ENCODE data around the gene GRID1. TPM values are rescaled to one million over a fixed set of nuclear protein-coding genes. Genes with fewer than 3 reads are reported as not detected.

GRID1 gene
- total and polyA plus RNA-seq, 10 of the 15 experiments (the other 5 are each of a cell fraction or from before 2014, with no cell fraction given): 0.04 to 0.62 (median 0.08) TPM; not detected in 5

DNA sequence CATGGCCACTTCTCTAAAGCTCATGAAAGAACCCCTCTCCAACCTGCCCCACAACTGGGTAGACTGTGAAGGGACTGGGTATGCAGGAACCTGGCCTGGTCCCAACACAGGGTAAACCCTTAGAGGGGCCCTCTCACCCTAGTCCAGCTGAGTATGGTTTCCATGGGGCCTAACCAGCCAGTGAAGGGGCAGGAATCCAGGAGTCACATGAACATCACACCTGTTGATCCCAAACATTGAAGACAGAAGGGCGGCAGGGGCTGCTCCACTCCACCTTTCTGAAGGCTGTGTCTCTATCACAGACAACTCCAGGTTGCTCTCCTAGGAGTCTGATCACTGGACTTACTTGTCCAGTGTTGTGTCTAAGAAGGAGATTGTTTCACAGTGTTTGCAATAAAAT is 30.8 kb downstream of the GRID1 start (continued):
- TF ChIP-seq, protein P1, sequence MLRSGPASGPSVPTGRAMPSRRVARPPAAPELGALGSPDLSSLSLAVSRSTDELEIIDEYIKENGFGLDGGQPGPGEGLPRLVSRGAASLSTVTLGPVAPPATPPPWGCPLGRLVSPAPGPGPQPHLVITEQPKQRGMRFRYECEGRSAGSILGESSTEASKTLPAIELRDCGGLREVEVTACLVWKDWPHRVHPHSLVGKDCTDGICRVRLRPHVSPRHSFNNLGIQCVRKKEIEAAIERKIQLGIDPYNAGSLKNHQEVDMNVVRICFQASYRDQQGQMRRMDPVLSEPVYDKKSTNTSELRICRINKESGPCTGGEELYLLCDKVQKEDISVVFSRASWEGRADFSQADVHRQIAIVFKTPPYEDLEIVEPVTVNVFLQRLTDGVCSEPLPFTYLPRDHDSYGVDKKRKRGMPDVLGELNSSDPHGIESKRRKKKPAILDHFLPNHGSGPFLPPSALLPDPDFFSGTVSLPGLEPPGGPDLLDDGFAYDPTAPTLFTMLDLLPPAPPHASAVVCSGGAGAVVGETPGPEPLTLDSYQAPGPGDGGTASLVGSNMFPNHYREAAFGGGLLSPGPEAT (IDR thresholded peaks at IDR 0.05; ENCODE audit: low read depth): no peak
- TF ChIP-seq WRNIP1 (IDR thresholded peaks at IDR 0.05; ENCODE audit: borderline replicate concordance, low read depth, low read length) (no peak), RAD21 (IDR thresholded peaks at IDR 0.05; ENCODE audit: insufficient read depth, low read depth, low read length) (no peak), IKZF1 (conservative IDR thresholded peaks at IDR 0.05) (no peak), SIN3A (IDR thresholded peaks at IDR 0.05; ENCODE audit: low read depth, low read length) (no peak), RB1 (IDR thresholded peaks at IDR 0.05; ENCODE audit: borderline replicate concordance) (no peak), BHLHE40 (IDR thresholded peaks at IDR 0.05; ENCODE audit: borderline replicate concordance in 1 of 2, low read depth in 2 of 2, low read length in 1 of 2) (no peak)
- TF ChIP-seq, protein P2, sequence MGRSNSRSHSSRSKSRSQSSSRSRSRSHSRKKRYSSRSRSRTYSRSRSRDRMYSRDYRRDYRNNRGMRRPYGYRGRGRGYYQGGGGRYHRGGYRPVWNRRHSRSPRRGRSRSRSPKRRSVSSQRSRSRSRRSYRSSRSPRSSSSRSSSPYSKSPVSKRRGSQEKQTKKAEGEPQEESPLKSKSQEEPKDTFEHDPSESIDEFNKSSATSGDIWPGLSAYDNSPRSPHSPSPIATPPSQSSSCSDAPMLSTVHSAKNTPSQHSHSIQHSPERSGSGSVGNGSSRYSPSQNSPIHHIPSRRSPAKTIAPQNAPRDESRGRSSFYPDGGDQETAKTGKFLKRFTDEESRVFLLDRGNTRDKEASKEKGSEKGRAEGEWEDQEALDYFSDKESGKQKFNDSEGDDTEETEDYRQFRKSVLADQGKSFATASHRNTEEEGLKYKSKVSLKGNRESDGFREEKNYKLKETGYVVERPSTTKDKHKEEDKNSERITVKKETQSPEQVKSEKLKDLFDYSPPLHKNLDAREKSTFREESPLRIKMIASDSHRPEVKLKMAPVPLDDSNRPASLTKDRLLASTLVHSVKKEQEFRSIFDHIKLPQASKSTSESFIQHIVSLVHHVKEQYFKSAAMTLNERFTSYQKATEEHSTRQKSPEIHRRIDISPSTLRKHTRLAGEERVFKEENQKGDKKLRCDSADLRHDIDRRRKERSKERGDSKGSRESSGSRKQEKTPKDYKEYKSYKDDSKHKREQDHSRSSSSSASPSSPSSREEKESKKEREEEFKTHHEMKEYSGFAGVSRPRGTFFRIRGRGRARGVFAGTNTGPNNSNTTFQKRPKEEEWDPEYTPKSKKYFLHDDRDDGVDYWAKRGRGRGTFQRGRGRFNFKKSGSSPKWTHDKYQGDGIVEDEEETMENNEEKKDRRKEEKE (IDR thresholded peaks at IDR 0.05): no peak

DNA sequence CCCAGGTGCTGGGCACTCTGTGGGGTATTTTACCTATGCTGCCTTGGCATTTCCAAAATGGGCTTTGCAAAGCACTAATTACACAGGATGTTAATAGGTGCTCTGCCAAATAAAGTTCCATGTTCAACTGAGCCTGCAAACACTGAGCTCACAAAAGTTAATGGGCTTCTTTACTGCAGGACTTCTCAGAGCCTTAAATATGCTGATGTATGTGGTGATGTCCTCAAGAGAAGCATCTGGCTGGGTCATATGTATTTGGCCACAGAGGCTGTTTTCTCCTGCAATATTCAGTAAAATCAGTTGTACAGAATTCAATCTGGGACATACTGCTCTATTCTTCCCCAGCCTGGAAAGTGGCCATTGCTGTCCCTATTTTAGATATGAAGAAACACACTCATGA is 31.3 kb downstream of the GRID1 start:
- Histone ChIP-seq H3K4me1 (ENCODE audit: control insufficient read depth, insufficient read depth, low read length) (peaks cover 5% of the 10 kb centered on the region; the same call in 1 of the 2 replicates), H3K36me3 (ENCODE audit: control insufficient read depth in 2 of 2, insufficient read depth in 2 of 2, low read length in 1 of 2) (no peaks in the 10 kb centered on the region), H3K9ac (ENCODE audit: control insufficient read depth, insufficient read depth, low read length) (no peak overlapping the region), H3K27ac (ENCODE audit: control insufficient read depth, insufficient read depth) (no peak overlapping the region), H3K79me2 (ENCODE audit: control insufficient read depth, insufficient read depth, low read length) (no peaks in the 10 kb centered on the region), H3K9me3 (replicated peaks; ENCODE audit: control insufficient read depth, insufficient read depth, low read length) (no peaks in the 10 kb centered on the region; the same call in 2 of the 3 replicates), H3K27me3 (replicated peaks in 1 of 2; ENCODE audit: control insufficient read depth in 2 of 2, insufficient read depth in 2 of 2, low read length in 1 of 2) (peaks cover 0 to 3% of the 10 kb centered on the region in 2 experiments; a peak in 1 of 4 replicates), H4K20me1 (ENCODE audit: control insufficient read depth, insufficient read depth) (no peaks in the 10 kb centered on the region; the same call in 1 of the 2 replicates), H3K4me3 (no peak overlapping the region), H3K4me2 (ENCODE audit: control insufficient read depth, insufficient read depth) (no peak overlapping the region), H2AFZ (ENCODE audit: control insufficient read depth, low read depth, low read length) (no peak overlapping the region)
- ChIA-PET CTCF (no interaction called here), RAD21 (ENCODE audit: unreplicated experiment) (interaction anchor here (0.6 kb wide), 1 partner anchor 53 kb away, joined by 4 read pairs; no protein-coding TSS in a partner anchor), POLR2A (no interaction called here), SMC1A (ENCODE audit: uncharacterized antibody, unreplicated experiment) (no interaction called here)
- ATAC-seq: no peak
- intact Hi-C loops (cut with micrococcal nuclease; ENCODE audit: unreplicated experiment): no loop called here
- no peak for DNase-seq (ENCODE audit: low read depth, low spot score)
- TF ChIP-seq PML (IDR thresholded peaks at IDR 0.05; ENCODE audit: low read length) (no peak), NR2C1 (IDR thresholded peaks at IDR 0.05) (no peak), SIX5 (IDR thresholded peaks at IDR 0.05; ENCODE audit: low read depth, low read length, severe bottlenecking) (no peak), RCOR1 (conservative IDR thresholded peaks at IDR 0.05; ENCODE audit: low read depth, low read length) (no peak), HDAC2 (IDR thresholded peaks at IDR 0.05) (no peak), PAX8 (IDR thresholded peaks at IDR 0.05) (no peak), ZNF384 (IDR thresholded peaks at IDR 0.05; ENCODE audit: borderline replicate concordance, low read depth, low read length) (no peak), PAX5 (IDR thresholded peaks at IDR 0.05; ENCODE audit: borderline replicate concordance, low read depth, low read length) (no peak), NBN (IDR thresholded peaks at IDR 0.05) (no peak)
- TF ChIP-seq, protein P3, sequence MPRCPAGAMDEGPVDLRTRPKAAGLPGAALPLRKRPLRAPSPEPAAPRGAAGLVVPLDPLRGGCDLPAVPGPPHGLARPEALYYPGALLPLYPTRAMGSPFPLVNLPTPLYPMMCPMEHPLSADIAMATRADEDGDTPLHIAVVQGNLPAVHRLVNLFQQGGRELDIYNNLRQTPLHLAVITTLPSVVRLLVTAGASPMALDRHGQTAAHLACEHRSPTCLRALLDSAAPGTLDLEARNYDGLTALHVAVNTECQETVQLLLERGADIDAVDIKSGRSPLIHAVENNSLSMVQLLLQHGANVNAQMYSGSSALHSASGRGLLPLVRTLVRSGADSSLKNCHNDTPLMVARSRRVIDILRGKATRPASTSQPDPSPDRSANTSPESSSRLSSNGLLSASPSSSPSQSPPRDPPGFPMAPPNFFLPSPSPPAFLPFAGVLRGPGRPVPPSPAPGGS (IDR thresholded peaks at IDR 0.05; ENCODE audit: borderline replicate concordance, insufficient read depth, low read depth, low read length, poor library complexity, severe bottlenecking): no peak
- no TSS peak for BruUV-seq (replicated peaks)
- in situ Hi-C loops (cut with MboI): no loop called here
- no peak for FAIRE-seq
